Measurements from ENCODE around the gene TIRAP.

TIRAP gene

GRCh38 chr11:126328001-126328390, 45.1 kb downstream of the TIRAP start:
- DNase-seq, result no peak

DNA sequence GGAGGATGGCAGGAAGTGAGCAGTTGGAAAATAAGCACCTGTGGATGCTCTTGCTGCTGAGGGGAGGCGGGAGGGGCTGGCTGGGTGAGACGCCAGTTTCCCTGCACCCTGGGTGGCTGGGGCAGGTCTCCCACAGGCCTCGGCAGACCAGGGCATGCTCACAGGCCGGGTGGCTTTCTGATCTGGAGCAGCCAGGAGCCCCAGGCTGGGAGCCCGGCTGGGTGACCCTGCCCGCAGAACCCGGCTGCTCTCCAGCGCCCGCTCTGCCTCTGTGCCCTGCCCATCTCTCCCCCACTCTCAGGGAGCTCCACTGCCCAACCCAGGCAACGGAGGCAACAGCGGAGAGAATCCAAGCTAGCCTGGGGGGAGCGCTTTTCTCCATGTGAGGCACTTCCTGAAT, 45.6 kb downstream of the TIRAP start:
- no peak for DNase-seq

- DNase-seq, result no peak
Observed at GRCh38 chr11:126328938-126329643, 46.2 kb downstream of the TIRAP start.

GRCh38 chr11:126329644-126330211, 46.8 kb downstream of the TIRAP start:
- DNase-seq, result no peak

DNA sequence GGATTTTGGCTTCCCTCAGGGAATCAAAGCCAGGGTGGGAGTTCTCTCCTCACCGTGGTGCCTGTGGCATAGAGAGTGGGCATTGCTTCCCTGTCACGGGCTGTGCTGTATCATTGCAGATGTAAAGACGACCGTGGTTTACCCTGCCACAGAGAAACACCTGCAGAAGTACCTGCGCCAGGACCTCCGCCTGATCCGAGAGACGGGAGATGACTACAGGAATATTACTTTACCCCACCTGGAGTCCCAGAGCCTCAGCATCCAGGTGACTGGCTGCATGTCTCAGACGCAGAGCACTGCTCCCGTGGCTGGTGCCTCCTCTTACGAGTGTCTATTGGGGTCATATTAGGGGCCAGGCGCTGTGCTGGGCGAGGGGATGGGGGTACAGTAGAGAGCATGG, 48.4 kb downstream of the TIRAP start:
- DNase-seq, result no peak

DNA sequence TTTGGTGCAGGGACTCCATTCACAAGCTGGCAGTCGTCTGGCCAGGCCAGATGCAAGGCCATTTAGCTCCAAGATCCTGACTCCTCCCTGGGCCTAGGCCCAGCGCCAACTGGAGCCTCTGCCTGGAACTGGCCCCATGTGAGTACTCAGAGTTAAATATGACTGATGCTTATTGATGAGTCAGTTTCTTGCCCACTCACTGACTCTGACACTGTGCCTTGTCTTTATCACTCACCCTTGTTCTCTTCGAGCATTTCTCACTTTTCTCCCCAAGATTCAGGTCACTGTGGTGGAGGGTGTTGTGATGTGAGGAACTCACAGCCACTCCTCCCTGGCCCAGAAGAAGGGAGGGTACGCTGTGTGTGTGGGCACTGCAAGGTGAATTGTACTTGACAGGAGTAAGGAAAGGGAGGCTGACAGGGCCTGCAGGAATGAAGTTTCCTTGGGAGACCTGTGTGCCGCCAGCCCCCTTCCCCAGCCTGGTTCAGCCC, 49.4 kb downstream of the TIRAP start:
- DNase-seq, result no peak

GRCh38 chr11:126333142-126333541, 50.2 kb downstream of the TIRAP start:
- no peak for DNase-seq

DNA sequence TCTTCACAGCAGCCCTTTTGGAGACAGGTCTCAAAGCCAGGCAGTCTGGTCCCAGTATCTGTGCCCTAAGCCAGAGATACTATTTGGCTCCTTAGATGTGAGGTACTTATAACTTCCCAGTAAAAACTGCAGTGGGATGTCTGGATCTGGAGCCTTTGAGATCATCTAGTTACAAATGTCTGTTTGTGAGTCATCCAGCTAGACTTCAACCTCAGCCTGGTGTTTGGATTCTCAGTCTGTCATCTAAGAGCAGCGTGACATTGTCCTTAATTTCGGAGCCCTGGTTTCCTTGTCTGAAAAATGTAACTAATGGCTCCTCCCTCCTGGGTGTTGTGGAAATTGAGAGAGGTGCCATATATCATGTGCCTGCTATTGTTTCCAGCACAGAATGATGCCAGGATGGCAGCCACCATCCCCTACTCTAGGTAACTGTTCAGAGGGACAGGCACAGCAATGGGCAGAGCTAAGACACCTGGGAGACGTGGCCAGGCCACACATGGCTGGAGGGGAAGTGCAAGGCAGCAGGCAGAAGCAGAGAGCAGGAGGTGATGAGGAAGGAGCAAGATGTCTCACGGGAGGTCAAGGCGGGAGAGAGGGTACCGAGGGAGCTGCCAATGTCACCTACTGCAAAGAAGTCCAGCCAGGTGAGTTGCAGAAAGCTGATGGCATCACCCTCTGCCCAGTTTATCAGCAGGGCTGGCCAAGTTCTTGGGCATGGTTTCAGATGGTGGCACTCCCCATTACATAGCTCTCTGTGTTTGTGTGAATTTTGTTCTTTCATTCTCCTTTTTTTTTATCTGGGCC, 52.0 kb downstream of the TIRAP start:
- DNase-seq, result no peak

DNA sequence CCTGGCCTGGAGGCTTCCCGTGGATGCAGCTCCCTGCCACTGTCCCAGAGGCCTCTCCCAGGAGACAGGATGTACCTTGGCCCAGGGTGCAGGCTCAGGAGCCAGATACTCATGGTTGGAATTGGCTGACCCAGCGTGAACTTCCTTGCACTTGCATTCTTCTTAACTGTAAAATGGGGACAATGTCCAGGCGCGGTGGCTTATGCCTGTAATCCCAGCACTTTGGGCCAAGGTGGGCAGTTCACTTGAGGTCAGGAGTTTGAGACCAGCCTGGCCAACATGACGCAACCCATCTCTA, 52.5 kb downstream of the TIRAP start:
- no peak for DNase-seq

DNA sequence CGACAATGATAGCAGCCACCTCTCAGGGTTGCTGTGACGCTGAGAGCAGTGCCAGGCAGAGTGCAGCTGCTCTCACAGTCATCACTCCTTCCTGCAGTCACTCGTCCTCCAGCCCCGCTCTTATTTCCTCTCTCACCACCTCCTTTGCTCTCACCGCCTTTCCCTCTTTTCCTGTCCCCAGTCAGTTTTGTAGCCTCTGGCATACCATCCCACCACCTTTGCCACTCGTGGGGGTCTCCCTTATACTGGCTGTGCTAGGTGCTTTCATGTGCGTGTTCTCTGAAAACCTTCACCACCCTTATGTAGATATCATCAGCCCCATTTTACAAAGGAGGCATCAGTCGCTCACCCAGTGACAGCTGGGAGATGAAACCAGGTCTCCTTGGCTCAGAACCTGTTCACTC, 53.2 kb downstream of the TIRAP start:
- DNase-seq, result no peak

DNA sequence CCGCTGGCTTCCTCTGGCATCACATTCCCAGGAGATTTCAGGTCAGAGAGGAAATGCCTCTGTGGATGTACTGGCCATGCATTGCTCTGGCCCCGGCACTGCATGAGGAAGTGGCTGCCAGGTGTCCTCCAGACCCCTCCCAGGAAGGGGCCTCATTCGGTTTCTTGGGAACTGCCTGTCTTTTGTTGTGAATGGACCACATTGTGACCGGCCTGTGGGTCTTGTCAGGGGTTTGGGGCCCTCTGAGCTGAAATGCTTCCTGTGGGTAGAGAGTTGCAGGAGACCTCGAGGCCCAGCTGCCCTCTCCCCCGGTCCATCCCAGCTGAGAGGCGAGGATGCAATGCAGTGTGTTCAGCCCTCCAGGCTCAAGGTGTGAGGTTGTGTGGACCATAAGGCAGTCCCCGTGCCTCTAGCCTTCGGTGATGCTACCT, 53.8 kb downstream of the TIRAP start:
- DNase-seq, result no peak

GRCh38 chr11:126337126-126337473, 54.2 kb downstream of the TIRAP start:
- no peak for DNase-seq

DNA sequence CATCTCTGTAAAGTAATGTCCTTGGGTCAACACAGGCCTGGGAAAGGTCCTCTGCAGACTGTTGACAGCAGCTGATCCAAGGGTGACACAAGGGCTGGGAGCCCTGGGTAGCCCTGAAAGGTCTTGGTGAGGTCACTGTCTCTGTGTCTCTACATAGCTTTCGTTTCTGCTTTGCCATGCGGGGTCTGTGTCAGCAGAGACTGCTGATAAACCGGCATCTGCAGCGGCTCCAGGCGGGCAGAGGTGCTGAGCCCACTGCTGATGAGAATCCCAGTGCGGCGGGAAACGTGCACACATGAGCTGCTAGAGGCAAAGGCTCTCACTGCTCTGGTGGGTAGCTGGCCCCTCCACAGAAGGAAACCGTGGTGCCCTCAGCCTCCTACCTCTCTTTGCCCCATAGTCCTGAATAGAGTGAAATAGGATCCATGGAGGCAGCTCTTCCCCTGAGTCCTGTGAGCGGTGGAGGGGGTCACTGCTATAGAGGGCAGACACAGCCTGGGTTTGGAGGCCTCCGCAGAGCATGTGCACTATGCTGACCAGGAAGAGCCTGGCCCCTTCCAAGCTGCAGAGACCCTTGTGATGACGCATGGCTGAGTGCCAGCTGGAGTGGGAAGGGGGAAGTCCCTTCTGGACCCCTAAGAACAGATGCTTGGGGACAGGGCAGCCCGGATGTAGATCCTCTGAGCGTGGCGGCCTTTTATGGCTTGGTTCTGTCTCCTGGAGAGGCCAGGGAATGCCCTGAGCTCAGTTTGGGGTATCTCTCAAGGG, 54.8 kb downstream of the TIRAP start:
- no peak for DNase-seq

DNA sequence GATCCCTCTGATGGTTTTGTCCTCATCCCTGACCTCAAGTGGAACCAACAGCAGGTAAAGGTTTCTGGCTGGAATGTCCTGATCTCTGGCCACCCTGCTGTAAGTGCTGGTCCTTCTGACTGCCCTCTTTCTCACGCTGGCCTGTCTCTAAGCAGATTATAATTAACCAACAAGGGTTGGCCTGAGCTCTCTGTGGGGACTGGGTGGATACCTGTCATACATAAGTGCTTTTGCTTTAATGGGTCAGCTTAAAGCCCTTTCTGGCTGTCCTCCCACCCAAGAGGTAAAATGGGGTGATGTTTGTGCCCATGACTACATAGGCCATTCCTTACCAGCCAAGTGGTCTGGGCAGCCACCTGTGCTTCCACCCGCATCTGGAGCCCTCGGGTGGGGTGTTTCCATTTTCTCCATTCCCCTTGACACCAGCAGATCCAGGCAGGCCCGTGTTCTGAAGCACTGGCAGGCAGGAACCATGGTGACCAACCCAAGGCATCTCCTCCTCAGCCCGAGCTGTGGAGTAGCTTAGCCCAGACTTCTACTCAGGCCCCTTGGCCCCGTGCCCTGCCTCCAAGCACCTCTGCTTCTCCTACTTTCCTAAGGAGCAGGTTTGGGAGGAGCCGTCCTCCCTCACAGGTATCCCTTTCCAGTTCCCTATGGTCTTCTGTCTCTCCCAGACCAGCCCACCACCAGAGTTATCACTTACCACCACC, 55.6 kb downstream of the TIRAP start:
- no peak for DNase-seq

DNA sequence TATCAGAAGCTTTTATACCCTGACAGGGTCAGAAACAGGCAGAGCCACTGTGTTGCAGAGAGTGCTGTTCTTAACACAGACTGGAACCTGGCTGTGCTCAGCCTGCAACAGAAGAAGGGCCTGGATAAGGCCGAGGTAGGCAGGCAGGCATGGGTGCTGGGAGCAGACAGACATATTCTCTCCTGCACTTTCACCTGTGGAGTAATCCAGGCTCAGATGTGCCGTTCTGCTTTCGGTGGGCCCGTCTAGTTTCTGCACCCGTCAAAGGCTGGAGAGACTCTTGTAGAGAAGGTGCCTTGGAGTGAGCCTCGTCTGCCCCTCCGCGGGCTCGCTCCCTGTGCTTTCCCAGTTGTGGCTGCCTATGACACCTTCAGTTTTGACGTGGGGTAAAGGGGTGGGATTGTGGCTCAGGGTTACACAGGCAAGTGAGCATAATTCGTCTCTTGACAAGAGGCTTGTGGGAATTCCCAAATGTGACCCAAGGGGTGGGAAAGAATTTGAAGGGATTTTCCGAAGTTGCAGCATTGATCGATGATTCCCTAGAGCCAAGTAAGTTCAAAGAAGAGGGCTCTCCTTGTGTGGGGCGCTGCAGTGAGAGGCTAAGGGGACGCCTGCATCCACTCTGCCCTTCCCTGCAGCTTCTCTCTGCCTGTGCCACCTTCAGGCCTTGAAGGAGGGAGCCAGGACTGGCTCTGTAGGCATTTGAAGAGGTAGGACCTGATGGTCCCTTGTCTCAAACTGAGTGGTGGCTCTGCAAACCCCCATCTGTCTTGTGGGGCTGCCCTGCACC, 56.4 kb downstream of the TIRAP start:
- no peak for DNase-seq

GRCh38 chr11:126339863-126340434, 57.1 kb downstream of the TIRAP start:
- no peak for DNase-seq

GRCh38 chr11:126340960-126341606, 58.2 kb downstream of the TIRAP start:
- no peak for DNase-seq

- peak; percentile 66 for DNase-seq
Observed at GRCh38 chr11:126341760-126342161, 58.9 kb downstream of the TIRAP start.

- no peak for DNase-seq
Observed at GRCh38 chr11:126343051-126343450, 60.2 kb downstream of the TIRAP start.
